DOHH2 (cell line): ENCODE measurements around the gene TTF2.
"Not testable (repeated sequence)": the region's sequence is repeated elsewhere in the genome, so short reads cannot be mapped to it uniquely, and the experiment has no call there.

Source experiments
- H3F3A ChIP-seq: fragments of 200-600 bp; sonication (generic), shearing (Covaris generic); 2 replicates; pipeline ENCODE4 v1.6.0; 2016; ENCODE audit warnings: antibody characterized with exemption, mild to moderate bottlenecking; ENCODE audit not compliant: control insufficient read depth, insufficient read depth
- H3K27ac ChIP-seq: fragments of 200-600 bp; sonication (generic); 2 replicates; pipeline ENCODE4 v1.5.1; 2014; ENCODE audit warnings: low read depth, mild to moderate bottlenecking, low read length, moderate library complexity
- H3K27me3 ChIP-seq: fragments of 200-600 bp; sonication (generic); 2 replicates; pipeline ENCODE4 v1.6.1; 2014; ENCODE audit warnings: mild to moderate bottlenecking, low read length, mixed read lengths; ENCODE audit not compliant: control insufficient read depth
- H3K36me3 ChIP-seq: fragments of 200-600 bp; sonication (generic); 2 replicates; pipeline ENCODE4 v1.6.1; 2014; ENCODE audit warnings: mild to moderate bottlenecking, low read length, moderate library complexity, mixed read lengths; ENCODE audit not compliant: control insufficient read depth
- H3K4me1 ChIP-seq: fragments of 200-600 bp; sonication (generic); 2 replicates; pipeline ENCODE4 v1.6.1; 2014; ENCODE audit warnings: mild to moderate bottlenecking, low read length, mixed read lengths; ENCODE audit not compliant: control insufficient read depth
- H3K4me2 ChIP-seq: fragments of 200-600 bp; sonication (generic); 2 replicates; pipeline ENCODE4 v1.6.0; 2014; ENCODE audit warnings: mild to moderate bottlenecking, low read length, moderate library complexity
- H3K4me3 ChIP-seq: fragments of 200-600 bp; sonication (generic); 2 replicates; pipeline ENCODE4 v1.5.1; 2014; ENCODE audit warnings: mild to moderate bottlenecking, low read length, mixed read lengths
- H3K79me2 ChIP-seq: fragments of 200-600 bp; sonication (generic); 2 replicates; pipeline ENCODE4 v1.6.1; 2014; ENCODE audit warnings: mild to moderate bottlenecking, low read length, mixed read lengths; ENCODE audit not compliant: control insufficient read depth
- H3K9me2 ChIP-seq: fragments of 200-600 bp; sonication (generic); replicated peaks from 2 replicates; pipeline ENCODE4 v1.6.1; 2014; ENCODE audit warnings: mild to moderate bottlenecking, low read length, mixed read lengths; ENCODE audit not compliant: control insufficient read depth
- H3K9me3 ChIP-seq: fragments of 200-600 bp; sonication (generic); 2 replicates; pipeline ENCODE4 v1.6.1; 2014; ENCODE audit warnings: antibody characterized with exemption, low read length, mixed read lengths; ENCODE audit not compliant: control insufficient read depth, insufficient read depth
- H4K20me1 ChIP-seq: fragments of 200-600 bp; sonication (generic); 2 replicates; pipeline ENCODE4 v1.6.0; 2014; ENCODE audit warnings: low read depth, mild to moderate bottlenecking, antibody characterized with exemption, low read length, moderate library complexity; ENCODE audit not compliant: control insufficient read depth, insufficient read depth
- EZH2phosphoT487 ChIP-seq: fragments of 200-600 bp; sonication (generic); IDR thresholded peaks from 2 replicates; pipeline ENCODE4 v1.6.1; 2017; ENCODE audit warnings: borderline replicate concordance, mild to moderate bottlenecking, antibody characterized with exemption, low read length, moderate library complexity, mixed read lengths
- TF ChIP-seq, protein P1 (sequence below): fragments of 200-600 bp; sonication (generic); IDR thresholded peaks from one replicate; pipeline ENCODE4 v1.5.1; 2014; ENCODE audit warnings: antibody characterized with exemption, mild to moderate bottlenecking, low read depth, low read length; ENCODE audit not compliant: poor library complexity, severe bottlenecking

Gene TTF2

DNA sequence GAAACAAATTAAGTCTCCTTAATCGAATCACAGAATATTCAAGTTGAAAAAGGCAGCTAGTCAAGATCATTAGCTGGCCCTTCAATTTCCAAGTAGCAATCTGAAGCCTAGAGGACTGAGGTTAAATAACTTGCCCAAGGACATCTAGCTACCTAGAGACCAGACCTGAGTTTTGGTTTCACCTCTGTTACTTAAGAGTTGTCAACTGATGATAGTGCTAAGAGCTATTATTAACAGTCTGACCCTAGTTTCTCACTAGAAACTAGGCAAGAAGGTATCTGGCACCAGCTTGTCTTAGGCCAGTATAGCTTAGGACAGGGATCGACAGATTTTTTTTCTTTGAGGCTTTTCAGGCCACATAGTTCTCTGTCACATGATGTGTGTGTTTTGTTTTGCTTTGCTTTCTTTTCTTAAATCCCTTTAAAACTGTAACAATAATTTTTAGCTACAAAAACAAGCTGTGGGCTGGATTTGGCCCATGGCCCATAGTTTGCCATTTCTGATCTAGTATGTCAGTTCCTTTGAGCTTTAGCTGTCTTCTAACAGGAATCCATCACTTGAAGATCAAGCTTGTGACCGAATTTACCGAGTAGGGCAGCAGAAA is 38.3 kb downstream of the TTF2 start:
- peaks cover 100% of the 10 kb centered on the region for H3K36me3 ChIP-seq
- no peak overlapping the region for H3K27ac ChIP-seq
- peaks cover 5% of the 10 kb centered on the region for H3K4me1 ChIP-seq
- H3F3A ChIP-seq, result no peaks in the 10 kb centered on the region
- no peaks in the 10 kb centered on the region for H3K9me3 ChIP-seq
- H3K4me3 ChIP-seq, result no peak overlapping the region
- H3K4me2 ChIP-seq, result no peak overlapping the region
- no peaks in the 10 kb centered on the region for H3K27me3 ChIP-seq
- no peaks in the 10 kb centered on the region for H3K79me2 ChIP-seq
- H3K9me2 ChIP-seq, result no peaks in the 10 kb centered on the region
- no peak for TF ChIP-seq EZH2phosphoT487
- TF ChIP-seq, protein P1, sequence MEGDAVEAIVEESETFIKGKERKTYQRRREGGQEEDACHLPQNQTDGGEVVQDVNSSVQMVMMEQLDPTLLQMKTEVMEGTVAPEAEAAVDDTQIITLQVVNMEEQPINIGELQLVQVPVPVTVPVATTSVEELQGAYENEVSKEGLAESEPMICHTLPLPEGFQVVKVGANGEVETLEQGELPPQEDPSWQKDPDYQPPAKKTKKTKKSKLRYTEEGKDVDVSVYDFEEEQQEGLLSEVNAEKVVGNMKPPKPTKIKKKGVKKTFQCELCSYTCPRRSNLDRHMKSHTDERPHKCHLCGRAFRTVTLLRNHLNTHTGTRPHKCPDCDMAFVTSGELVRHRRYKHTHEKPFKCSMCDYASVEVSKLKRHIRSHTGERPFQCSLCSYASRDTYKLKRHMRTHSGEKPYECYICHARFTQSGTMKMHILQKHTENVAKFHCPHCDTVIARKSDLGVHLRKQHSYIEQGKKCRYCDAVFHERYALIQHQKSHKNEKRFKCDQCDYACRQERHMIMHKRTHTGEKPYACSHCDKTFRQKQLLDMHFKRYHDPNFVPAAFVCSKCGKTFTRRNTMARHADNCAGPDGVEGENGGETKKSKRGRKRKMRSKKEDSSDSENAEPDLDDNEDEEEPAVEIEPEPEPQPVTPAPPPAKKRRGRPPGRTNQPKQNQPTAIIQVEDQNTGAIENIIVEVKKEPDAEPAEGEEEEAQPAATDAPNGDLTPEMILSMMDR, result no peak
- H4K20me1 ChIP-seq, result no peaks in the 10 kb centered on the region

DNA sequence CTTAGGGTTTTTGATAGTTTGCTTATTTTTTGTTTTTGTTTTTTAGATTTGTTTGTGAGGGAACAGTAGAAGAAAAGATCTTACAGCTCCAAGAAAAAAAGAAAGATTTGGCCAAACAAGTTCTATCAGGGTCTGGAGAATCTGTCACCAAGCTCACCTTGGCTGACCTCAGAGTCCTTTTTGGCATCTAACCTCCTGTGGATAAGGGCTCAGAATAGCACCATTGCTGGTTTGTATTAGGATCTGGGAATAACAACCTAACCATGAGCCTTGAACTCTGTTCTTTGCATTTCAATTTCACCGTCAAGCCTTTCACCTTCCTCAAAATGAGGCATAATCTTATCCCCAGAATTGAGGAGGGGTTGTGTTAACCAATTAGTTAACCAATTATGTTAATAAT is 41.2 kb downstream of the TTF2 start:
- Histone ChIP-seq H3K4me2 (no peak overlapping the region), H3K79me2 (no peaks in the 10 kb centered on the region), H3K4me1 (no peaks in the 10 kb centered on the region), H3K36me3 (peaks cover 86% of the 10 kb centered on the region), H3K27ac (no peak overlapping the region), H3K9me2 (no peaks in the 10 kb centered on the region), H3K4me3 (no peak overlapping the region), H3F3A (no peaks in the 10 kb centered on the region), H4K20me1 (no peaks in the 10 kb centered on the region), H3K27me3 (no peaks in the 10 kb centered on the region), H3K9me3 (no peaks in the 10 kb centered on the region)
- TF ChIP-seq EZH2phosphoT487, result no peak
- TF ChIP-seq, protein P1, result no peak

DNA sequence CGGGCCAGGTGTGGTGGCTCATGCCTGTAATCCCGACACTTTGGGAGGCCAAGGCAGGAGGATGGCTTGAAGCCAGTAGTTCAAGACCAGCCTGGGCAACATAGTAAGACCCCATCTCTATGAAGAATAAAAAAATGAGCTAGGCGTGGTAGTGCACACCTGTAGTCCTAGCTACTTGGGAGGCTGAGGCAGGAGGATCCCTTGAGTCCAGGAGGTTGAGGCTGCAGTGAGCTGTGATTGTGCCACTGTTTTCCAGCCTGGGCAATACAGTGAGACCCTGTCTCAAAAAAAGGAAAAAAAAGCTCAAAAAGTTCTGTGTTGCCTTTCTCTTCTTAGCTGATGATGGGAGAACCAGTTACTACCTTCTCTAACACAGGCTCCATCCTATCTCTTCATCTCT is 41.7 kb downstream of the TTF2 start:
- peaks cover 81% of the 10 kb centered on the region for H3K36me3 ChIP-seq
- H3K4me3 ChIP-seq, H3K9me3 ChIP-seq, H3K9me2 ChIP-seq, H3K79me2 ChIP-seq, H3K27me3 ChIP-seq, H3K4me1 ChIP-seq, H3K27ac ChIP-seq, H4K20me1 ChIP-seq, H3K4me2 ChIP-seq, H3F3A ChIP-seq: not testable (repeated sequence)

DNA sequence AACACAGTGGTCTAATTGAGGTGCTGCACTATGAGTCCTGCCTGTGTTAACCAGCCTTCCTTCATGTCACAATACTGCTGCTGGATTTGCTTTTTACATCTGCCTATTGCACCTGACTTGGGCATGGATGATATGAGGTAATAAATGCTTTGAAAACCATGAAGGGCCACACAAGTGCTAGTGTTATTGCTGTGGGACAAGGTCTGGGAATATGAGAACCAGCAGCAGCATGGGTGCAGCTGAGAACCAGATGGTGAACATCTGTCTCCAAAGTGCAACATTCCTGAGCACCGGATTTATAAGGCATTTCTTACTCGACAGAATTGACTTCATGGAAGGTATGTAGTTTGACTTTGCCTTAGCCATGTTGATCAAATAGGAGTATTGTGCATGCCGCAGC is 44.9 kb downstream of the TTF2 start:
- Histone ChIP-seq H3K27me3 (no peaks in the 10 kb centered on the region), H3K4me1 (no peaks in the 10 kb centered on the region), H3K79me2 (no peaks in the 10 kb centered on the region), H3K36me3 (peaks cover 50% of the 10 kb centered on the region), H3K27ac (no peak overlapping the region), H4K20me1 (no peaks in the 10 kb centered on the region), H3K9me2 (no peaks in the 10 kb centered on the region), H3F3A (no peaks in the 10 kb centered on the region), H3K4me2 (no peak overlapping the region), H3K9me3 (no peaks in the 10 kb centered on the region), H3K4me3 (no peak overlapping the region)
- no peak for TF ChIP-seq EZH2phosphoT487
- TF ChIP-seq, protein P1, result no peak
